Breast epithelium (tissue), 4 donors: ENCODE data around the gene ACER1. TPM values are rescaled to one million over a fixed set of nuclear protein-coding genes. Genes with fewer than 3 reads are reported as not detected.

ENCODE experiments used
- DNase-seq, 2 donors: peaks; one replicate each; pipeline ENCODE4 v3.0.0-alpha.2; 2019; ENCODE audit warnings: low spot score in 2 of 2
- H3K27ac ChIP-seq, 2 donors: fragments of 200-600 bp; sonication (generic) in 1 of 2; one replicate each; pipeline ENCODE4 v1.5.1; 2016 to 2019; ENCODE audit warnings: mild to moderate bottlenecking in 1 of 2
- H3K27me3 ChIP-seq, 2 donors: fragments of 200-600 bp; sonication (generic) in 1 of 2; one replicate each; pipeline versions ENCODE4 v1.5.1 to v1.6.0; 2017 to 2019; ENCODE audit warnings: control low read depth in 1 of 2, mild to moderate bottlenecking in 1 of 2
- H3K36me3 ChIP-seq: fragments of 200-600 bp; one replicate; pipeline ENCODE4 v1.5.1; 2019
- H3K4me1 ChIP-seq, 2 donors: fragments of 200-600 bp; sonication (generic); one replicate each; pipeline ENCODE4 v1.5.1; 2016 to 2019; ENCODE audit warnings: control low read depth in 1 of 2
- H3K4me3 ChIP-seq, 3 donors: fragments of 200-600 bp; sonication (generic); 1 replicate in 2 of 3; 2 replicates in 1 of 3; pipeline ENCODE4 v1.5.1; 2016 to 2019; ENCODE audit warnings: mild to moderate bottlenecking in 3 of 3, moderate library complexity in 2 of 3
- H3K9me3 ChIP-seq, 2 donors: fragments of 200-600 bp; sonication (generic) in 1 of 2; one replicate each; pipeline ENCODE4 v1.5.1; 2016 to 2019; ENCODE audit warnings: control low read depth in 1 of 2
- POLR2A ChIP-seq: fragments of 450-650 bp; IDR thresholded peaks from one replicate; pipeline ENCODE4 v1.6.1; 2016; ENCODE audit warnings: antibody characterized with exemption, mild to moderate bottlenecking, moderate library complexity
- POLR2AphosphoS5 ChIP-seq, 3 donors: sonication (generic); formaldehyde crosslinking; IDR thresholded peaks; one replicate each; pipeline ENCODE4 v1.6.1; 2017; ENCODE audit warnings: antibody characterized with exemption in 3 of 3
- intact Hi-C: fragments of 100-400 bp; cut with DNase I; formaldehyde crosslinking; loops from one replicate; pipeline ENCODE4 v1.15.1; 2023; ENCODE audit warnings: low total_unique reads
- total RNA-seq, 3 donors: library from RNA; depleted of rRNA; stranded (reverse); fragments of >200 nt; gene quantifications; one replicate each; pipeline ENCODE4 v1.1.0, GENCODE V29; 2016
- TF ChIP-seq, protein P1 (sequence below), 3 donors: fragments of 450-650 bp; IDR thresholded peaks; one replicate each; pipeline ENCODE4 v1.5.1; 2016 to 2017; ENCODE audit warnings: antibody characterized with exemption in 3 of 3, mild to moderate bottlenecking in 3 of 3, moderate library complexity in 3 of 3

The ACER1 gene
- total RNA-seq, 3 donors from 2014 or later = 0.33 TPM; not detected in 2

DNA sequence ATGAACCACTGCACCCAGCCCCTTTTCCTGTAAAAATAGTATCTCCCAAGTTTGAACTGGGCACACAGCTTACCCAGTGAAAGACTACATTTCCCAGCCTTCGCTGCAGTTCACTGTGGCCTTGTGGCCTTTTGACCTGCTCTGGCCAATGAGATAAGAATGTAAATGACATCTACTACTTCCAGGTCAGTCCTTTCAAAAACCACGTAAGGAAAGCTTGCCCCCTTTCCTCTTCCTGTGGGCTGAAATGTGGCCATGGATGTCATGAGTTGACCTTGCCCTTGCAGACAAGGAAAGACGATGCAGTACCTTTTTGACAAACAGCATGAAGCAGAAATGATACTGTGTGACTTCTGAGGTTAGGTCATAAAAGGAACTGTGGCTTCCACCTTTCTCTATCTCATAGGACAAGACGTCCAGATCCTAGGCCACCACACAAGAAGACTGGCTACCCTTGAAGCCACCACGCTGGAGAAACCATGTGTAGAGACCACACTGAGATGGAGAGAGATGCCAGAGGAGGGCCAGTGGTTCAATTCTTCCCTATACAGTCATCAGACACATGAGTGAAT lies 19.9 kb downstream of the ACER1 start:
- Histone ChIP-seq H3K27me3 (no peaks in the 10 kb centered on the region), H3K4me1 (no peaks in the 10 kb centered on the region), H3K4me3 (no peak overlapping the region), H3K9me3 (no peaks in the 10 kb centered on the region), H3K36me3 (no peaks in the 10 kb centered on the region), H3K27ac (no peak overlapping the region)
- intact Hi-C loops = no loop called here
- DNase-seq = no peak
- TF ChIP-seq POLR2AphosphoS5 (IDR thresholded peaks at IDR 0.05) (no peak), POLR2A (no peak)
- TF ChIP-seq, protein P1, sequence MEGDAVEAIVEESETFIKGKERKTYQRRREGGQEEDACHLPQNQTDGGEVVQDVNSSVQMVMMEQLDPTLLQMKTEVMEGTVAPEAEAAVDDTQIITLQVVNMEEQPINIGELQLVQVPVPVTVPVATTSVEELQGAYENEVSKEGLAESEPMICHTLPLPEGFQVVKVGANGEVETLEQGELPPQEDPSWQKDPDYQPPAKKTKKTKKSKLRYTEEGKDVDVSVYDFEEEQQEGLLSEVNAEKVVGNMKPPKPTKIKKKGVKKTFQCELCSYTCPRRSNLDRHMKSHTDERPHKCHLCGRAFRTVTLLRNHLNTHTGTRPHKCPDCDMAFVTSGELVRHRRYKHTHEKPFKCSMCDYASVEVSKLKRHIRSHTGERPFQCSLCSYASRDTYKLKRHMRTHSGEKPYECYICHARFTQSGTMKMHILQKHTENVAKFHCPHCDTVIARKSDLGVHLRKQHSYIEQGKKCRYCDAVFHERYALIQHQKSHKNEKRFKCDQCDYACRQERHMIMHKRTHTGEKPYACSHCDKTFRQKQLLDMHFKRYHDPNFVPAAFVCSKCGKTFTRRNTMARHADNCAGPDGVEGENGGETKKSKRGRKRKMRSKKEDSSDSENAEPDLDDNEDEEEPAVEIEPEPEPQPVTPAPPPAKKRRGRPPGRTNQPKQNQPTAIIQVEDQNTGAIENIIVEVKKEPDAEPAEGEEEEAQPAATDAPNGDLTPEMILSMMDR (IDR thresholded peaks at IDR 0.05) = no peak

DNA sequence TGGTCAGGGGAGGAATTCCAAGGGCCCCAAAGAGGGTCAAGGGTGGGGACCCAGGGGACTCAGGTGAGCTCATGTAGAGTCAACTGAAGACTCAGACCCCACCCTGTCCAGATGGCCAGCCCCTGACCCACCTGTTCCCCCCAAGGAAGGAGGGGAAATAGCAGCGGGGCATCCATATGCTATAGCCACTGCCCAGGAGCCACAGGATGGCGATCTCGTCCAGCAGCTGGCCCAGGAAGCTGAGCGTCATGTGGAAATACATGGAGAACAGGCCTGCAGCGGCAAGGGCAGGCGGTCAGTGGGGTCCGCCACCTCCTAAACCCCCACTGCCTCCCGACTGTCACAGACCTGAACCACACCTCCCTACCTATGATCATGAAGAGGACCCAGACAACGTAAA lies 21.4 kb downstream of the ACER1 start:
- intact Hi-C loops = no loop called here

DNA sequence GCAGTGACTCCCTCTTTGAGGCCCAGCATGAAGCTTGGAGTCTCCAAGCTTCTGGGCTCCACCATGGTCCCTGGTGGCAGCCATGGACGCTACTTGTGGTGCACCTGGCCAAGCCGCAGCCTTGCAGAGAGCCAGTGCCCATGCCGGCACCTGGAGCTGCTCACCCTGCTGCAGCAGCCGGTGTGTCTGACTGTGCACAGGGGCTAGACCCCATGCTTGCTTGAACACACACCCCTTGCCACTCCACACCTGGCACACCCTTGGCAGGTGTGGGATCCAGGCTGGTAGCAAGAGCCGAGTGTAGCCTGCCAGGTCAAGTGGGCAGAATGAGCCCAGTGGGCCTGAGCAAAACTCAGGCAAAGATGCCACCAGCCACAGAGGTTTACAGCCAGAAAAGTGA lies 35.0 kb downstream of the ACER1 start:
- H3K4me3 ChIP-seq = no peak overlapping the region
- no peaks in the 10 kb centered on the region for H3K36me3 ChIP-seq
- no peak overlapping the region for H3K27ac ChIP-seq
- intact Hi-C loops = no loop called here
- no peaks in the 10 kb centered on the region for H3K27me3 ChIP-seq
- TF ChIP-seq POLR2AphosphoS5 (IDR thresholded peaks at IDR 0.05) (no peak), POLR2A (no peak)
- TF ChIP-seq, protein P1 (IDR thresholded peaks at IDR 0.05) = no peak
- peaks cover 9 to 10% of the 10 kb centered on the region in 2 donors for H3K9me3 ChIP-seq
- no peak for DNase-seq
- H3K4me1 ChIP-seq = no peaks in the 10 kb centered on the region

More for the DNA sequence above, 21.4 kb downstream of the ACER1 start:
- H3K4me1 ChIP-seq = no peaks in the 10 kb centered on the region
- no peaks in the 10 kb centered on the region for H3K36me3 ChIP-seq
- TF ChIP-seq POLR2A (no peak), POLR2AphosphoS5 (IDR thresholded peaks at IDR 0.05) (no peak)
- TF ChIP-seq, protein P1 (IDR thresholded peaks at IDR 0.05) = peak in 1 of 3 donors; percentile 21
- DNase-seq = no peak
- H3K27ac ChIP-seq = no peak overlapping the region
- no peaks in the 10 kb centered on the region for H3K9me3 ChIP-seq
- H3K27me3 ChIP-seq = no peaks in the 10 kb centered on the region
- no peak overlapping the region for H3K4me3 ChIP-seq

DNA sequence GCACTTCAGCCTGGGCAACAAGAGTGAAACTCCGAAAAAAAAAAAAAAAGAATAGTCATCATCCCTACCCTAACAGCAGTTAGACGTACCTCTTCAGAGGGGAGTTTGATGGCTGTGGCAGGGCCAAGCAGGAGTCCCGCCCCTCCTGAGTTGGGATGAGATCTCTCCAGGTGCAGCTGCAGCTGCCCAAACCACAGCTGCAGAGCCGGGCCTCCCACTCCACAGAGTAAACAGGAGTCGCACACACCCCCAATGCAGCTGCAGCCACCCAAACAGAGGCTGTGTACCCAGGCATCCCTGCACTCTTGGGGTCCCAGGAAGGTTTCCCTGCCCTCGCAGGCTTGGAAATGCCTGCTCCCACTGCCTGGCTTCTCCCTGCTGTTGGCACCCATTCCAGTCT lies 36.2 kb downstream of the ACER1 start:
- TF ChIP-seq, protein P1 (IDR thresholded peaks at IDR 0.05) = no peak
- TF ChIP-seq POLR2AphosphoS5 (IDR thresholded peaks at IDR 0.05) = no peak
- Histone ChIP-seq H3K4me1 (no peaks in the 10 kb centered on the region), H3K27me3 (no peaks in the 10 kb centered on the region), H3K4me3 (no peak overlapping the region), H3K27ac (no peak overlapping the region), H3K36me3 (no peaks in the 10 kb centered on the region), H3K9me3 (peaks cover 21 to 22% of the 10 kb centered on the region in 2 donors)
- intact Hi-C loops = no loop called here
- DNase-seq = no peak

DNA sequence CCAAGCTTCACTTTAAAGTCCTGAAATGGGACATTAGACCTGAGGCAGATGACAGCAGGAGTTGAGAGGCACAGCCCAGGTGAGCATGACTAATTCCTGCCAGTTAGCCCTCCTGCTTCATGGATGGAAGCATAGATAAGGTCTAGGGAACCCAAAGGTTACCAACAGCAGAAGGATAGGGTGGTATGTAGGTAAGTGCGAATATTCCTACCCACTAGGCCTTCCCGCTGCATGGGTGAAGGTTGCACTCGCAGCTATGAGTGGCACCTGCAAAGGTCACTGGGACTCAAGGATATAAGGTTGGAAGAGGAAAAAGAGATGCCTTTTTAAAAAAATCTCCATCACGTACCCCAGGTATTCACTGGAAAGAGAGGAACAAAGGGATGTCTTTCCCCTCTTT lies 41.4 kb downstream of the ACER1 start:
- Histone ChIP-seq H3K36me3 (no peaks in the 10 kb centered on the region), H3K27ac (no peak overlapping the region), H3K9me3 (peaks cover 61 to 73% of the 10 kb centered on the region in 2 donors), H3K4me3 (no peak overlapping the region), H3K27me3 (no peaks in the 10 kb centered on the region), H3K4me1 (no peaks in the 10 kb centered on the region)
- intact Hi-C loops = no loop called here
- DNase-seq = no peak
- TF ChIP-seq POLR2AphosphoS5 (IDR thresholded peaks at IDR 0.05) = no peak
- TF ChIP-seq POLR2A = no peak
- TF ChIP-seq, protein P1 (IDR thresholded peaks at IDR 0.05) = no peak
